Measurements from ENCODE around the gene VSX1. TPM values are rescaled to one million over a fixed set of nuclear protein-coding genes. Genes with fewer than 3 reads are reported as not detected.

Gene VSX1
- total RNA-seq, 1 donor from 2014 or later: not detected

GRCh38 chr20:25030007-25030648 is 51.8 kb downstream of the VSX1 start:
- intact Hi-C loops (cut with DNase I): no loop called here
- Histone ChIP-seq H3K4me1 (peaks cover 24% of the 10 kb centered on the region), H3K4me3 (no peak overlapping the region), H3K36me3 (no peaks in the 10 kb centered on the region), H3K27me3 (no peaks in the 10 kb centered on the region), H3K9me3 (no peaks in the 10 kb centered on the region), H3K27ac (no peak overlapping the region)
- DNase-seq (ENCODE audit: extremely low spot score in 2 of 2): no peak
- TF ChIP-seq CTCF (IDR thresholded peaks at IDR 0.05) (no peak), POLR2A (IDR thresholded peaks at IDR 0.05) (no peak), POLR2AphosphoS5 (IDR thresholded peaks at IDR 0.05; ENCODE audit: insufficient read depth in 1 of 2, low read depth in 1 of 2) (no peak)

GRCh38 chr20:25025986-25026605 is 55.8 kb downstream of the VSX1 start:
- H3K27ac ChIP-seq: no peak overlapping the region
- TF ChIP-seq POLR2A (IDR thresholded peaks at IDR 0.05) (no peak), CTCF (IDR thresholded peaks at IDR 0.05) (no peak), POLR2AphosphoS5 (IDR thresholded peaks at IDR 0.05; ENCODE audit: insufficient read depth in 1 of 2, low read depth in 1 of 2) (no peak)
- H3K9me3 ChIP-seq: no peaks in the 10 kb centered on the region
- DNase-seq (ENCODE audit: extremely low spot score in 2 of 2): no peak
- H3K36me3 ChIP-seq: peaks cover 0 to 2% of the 10 kb centered on the region in 2 donors
- intact Hi-C loops (cut with DNase I): no loop called here
- no peak overlapping the region for H3K4me3 ChIP-seq
- no peaks in the 10 kb centered on the region for H3K27me3 ChIP-seq
- H3K4me1 ChIP-seq: peaks cover 17% of the 10 kb centered on the region

Other genes with a start within 250 kb of the VSX1 start
- gene CST7, start 132.9 kb downstream of the VSX1 start, total RNA-seq: 3.7 TPM
- 29.7 TPM for gene APMAP, start 89.4 kb downstream of the VSX1 start, total RNA-seq
- 26.3 TPM for gene ACSS1, start 24.0 kb downstream of the VSX1 start, total RNA-seq
- 51.3 TPM for gene ENTPD6, start 113.6 kb upstream of the VSX1 start, total RNA-seq
- 117 TPM for gene PYGB, start 165.9 kb upstream of the VSX1 start, total RNA-seq